ENCODE data around the gene MSANTD7.

DNA sequence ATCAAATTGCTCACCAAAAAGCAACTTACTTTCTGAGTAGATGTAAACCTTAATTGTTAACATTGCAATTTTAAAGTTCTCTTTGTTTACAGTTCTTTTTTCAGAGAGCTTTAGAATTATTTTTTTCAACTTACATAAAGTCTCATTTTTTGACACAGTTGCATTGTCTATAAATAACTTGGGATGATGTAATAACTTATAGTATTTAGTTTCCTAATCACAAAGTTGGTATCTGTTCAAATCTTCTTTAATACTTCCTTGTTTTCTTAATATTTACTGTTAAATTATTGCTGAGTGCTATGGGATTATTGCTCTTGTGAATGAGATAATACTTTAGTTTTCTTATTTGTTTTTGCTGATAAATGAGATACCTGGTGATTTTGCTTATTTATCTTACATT is 21.7 kb downstream of the MSANTD7 start:
- TF ChIP-seq POLR2A (IDR thresholded peaks at IDR 0.05; ENCODE audit: low read depth, low read length), result no peak
- TF ChIP-seq POLR2AphosphoS5 (IDR thresholded peaks at IDR 0.05; ENCODE audit: low read depth, low read length), result no peak
